H9 (cell line): Measurements from ENCODE around the gene MICA. TPM values are rescaled to one million over a fixed set of nuclear protein-coding genes. Genes with fewer than 3 reads are reported as not detected.
"Not testable (repeated sequence)": the region's sequence is repeated elsewhere in the genome, so short reads cannot be mapped to it uniquely, and the experiment has no call there.

Experiments
- DNase-seq: peaks from one replicate; pipeline ENCODE4 v3.0.0-alpha.2; 2017
- H2AFZ ChIP-seq: one replicate; pipeline ENCODE4 v1.6.1; 2013; ENCODE audit warnings: mild to moderate bottlenecking, low read length, control low read depth, moderate library complexity
- H2AK5ac ChIP-seq: 2 replicates; pipeline ENCODE4 v1.6.1; 2013; ENCODE audit warnings: low read length, control low read depth, mixed read lengths; ENCODE audit not compliant: insufficient read length
- H2BK120ac ChIP-seq: one replicate; pipeline ENCODE4 v1.6.1; 2013; ENCODE audit warnings: low read depth, mild to moderate bottlenecking, low read length, control low read depth, inconsistent platforms; ENCODE audit not compliant: poor library complexity, severe bottlenecking
- H2BK12ac ChIP-seq: 2 replicates; pipeline ENCODE4 v1.6.1; 2013; ENCODE audit warnings: low read length, control low read depth, mixed read lengths, low read depth; ENCODE audit not compliant: insufficient read length
- H2BK15ac ChIP-seq: 2 replicates; pipeline ENCODE4 v1.6.1; 2013; ENCODE audit warnings: low read depth, low read length, control low read depth
- H2BK20ac ChIP-seq: one replicate; pipeline ENCODE4 v1.6.1; 2013; ENCODE audit warnings: low read depth, mild to moderate bottlenecking, low read length, control low read depth, inconsistent platforms; ENCODE audit not compliant: poor library complexity, severe bottlenecking
- H2BK5ac ChIP-seq: 2 replicates; pipeline ENCODE4 v1.6.1; 2013; ENCODE audit warnings: low read length, control low read depth, mixed read lengths; ENCODE audit not compliant: insufficient read length
- H3K14ac ChIP-seq: 2 replicates; pipeline ENCODE4 v1.6.1; 2013; ENCODE audit warnings: low read length, control low read depth; ENCODE audit not compliant: insufficient read depth
- H3K18ac ChIP-seq: 2 replicates; pipeline ENCODE4 v1.6.1; 2013; ENCODE audit warnings: low read depth, mild to moderate bottlenecking, mixed read lengths, low read length, control low read depth; ENCODE audit not compliant: insufficient read length
- H3K23ac ChIP-seq: 2 replicates; pipeline ENCODE4 v1.6.1; 2013; ENCODE audit warnings: low read length, control low read depth, mixed read lengths, low read depth; ENCODE audit not compliant: insufficient read length
- H3K23me2 ChIP-seq: 2 replicates; pipeline ENCODE4 v1.6.1; 2013; ENCODE audit warnings: low read depth, mild to moderate bottlenecking, mixed read lengths, low read length, control low read depth; ENCODE audit not compliant: insufficient read length, poor library complexity, severe bottlenecking
- H3K27ac ChIP-seq: 2 replicates; pipeline ENCODE4 v1.5.1; 2013; ENCODE audit warnings: low read length, control low read depth, mixed read lengths, low read depth; ENCODE audit not compliant: insufficient read length
- H3K27me3 ChIP-seq: 2 replicates; pipeline ENCODE4 v1.6.1; 2013; ENCODE audit warnings: low read length, control low read depth, inconsistent platforms; ENCODE audit not compliant: insufficient read depth
- H3K4ac ChIP-seq: 2 replicates; pipeline ENCODE4 v1.6.1; 2013; ENCODE audit warnings: low read depth, mild to moderate bottlenecking, control low read depth, inconsistent platforms, low read length, moderate library complexity
- H3K4me1 ChIP-seq: 2 replicates; pipeline ENCODE4 v1.6.1; 2013; ENCODE audit warnings: low read length, control low read depth, inconsistent platforms; ENCODE audit not compliant: insufficient read depth
- H3K4me2 ChIP-seq: 2 replicates; pipeline ENCODE4 v1.6.1; 2013; ENCODE audit warnings: low read length, control low read depth, mixed read lengths; ENCODE audit not compliant: insufficient read length, insufficient read depth
- H3K56ac ChIP-seq: 2 replicates; pipeline ENCODE4 v1.6.1; 2013; ENCODE audit warnings: low read depth, mild to moderate bottlenecking, mixed read lengths, low read length, control low read depth; ENCODE audit not compliant: insufficient read length
- H3K79me1 ChIP-seq: 2 replicates; pipeline ENCODE4 v1.6.1; 2013; ENCODE audit warnings: low read depth, mild to moderate bottlenecking, moderate library complexity, low read length, control low read depth, inconsistent platforms; ENCODE audit not compliant: insufficient read depth, poor library complexity, severe bottlenecking
- H3K79me2 ChIP-seq: 2 replicates; pipeline ENCODE4 v1.6.1; 2013; ENCODE audit warnings: low read length, control low read depth, inconsistent platforms; ENCODE audit not compliant: insufficient read depth
- H3K9ac ChIP-seq: 2 replicates; pipeline ENCODE4 v1.6.1; 2013; ENCODE audit warnings: low read length, control low read depth, mixed read lengths; ENCODE audit not compliant: insufficient read length; ENCODE audit errors: extremely low read depth
- H3K9me3 ChIP-seq: one replicate; pipeline ENCODE4 v1.6.1; 2013; ENCODE audit warnings: low read depth, low read length, inconsistent platforms; ENCODE audit not compliant: control insufficient read depth
- H3T11ph ChIP-seq: one replicate; pipeline ENCODE4 v1.6.1; 2013; ENCODE audit warnings: mild to moderate bottlenecking, low read length, control low read depth, inconsistent platforms
- H4K20me1 ChIP-seq: one replicate; pipeline ENCODE4 v1.6.1; 2013; ENCODE audit not compliant: control insufficient read depth, insufficient read length, insufficient read depth
- H4K5ac ChIP-seq: 2 replicates; pipeline ENCODE4 v1.6.1; 2013; ENCODE audit warnings: low read depth, mild to moderate bottlenecking, mixed read lengths, low read length, control low read depth; ENCODE audit not compliant: insufficient read length
- H4K8ac ChIP-seq: replicated peaks from 2 replicates; pipeline ENCODE4 v1.6.1; 2013; ENCODE audit warnings: low read length, control low read depth, mixed read lengths, low read depth; ENCODE audit not compliant: insufficient read length
- H4K91ac ChIP-seq: 2 replicates; pipeline ENCODE4 v1.6.1; 2013; ENCODE audit warnings: low read depth, mild to moderate bottlenecking, moderate library complexity, mixed read lengths, low read length, control low read depth; ENCODE audit not compliant: insufficient read length
- H3K27ac Mint-ChIP-seq, 3 experiments: 2 replicates in 2 of 3; 3 replicates in 1 of 3; pipeline ENCODE4 v1.8.0; 2020 to 2021; ENCODE audit warnings: mixed read lengths in 3 of 3, mild to moderate bottlenecking in 1 of 3, moderate library complexity in 1 of 3
- H3K27me3 Mint-ChIP-seq: 2 replicates; pipeline ENCODE4 v1.8.0; 2021; ENCODE audit warnings: low read depth, mild to moderate bottlenecking, moderate library complexity, mixed read lengths
- H3K36me3 Mint-ChIP-seq, 3 experiments: 2 replicates in 2 of 3; 3 replicates in 1 of 3; pipeline ENCODE4 v1.8.0; 2020 to 2021; ENCODE audit warnings: low read depth in 3 of 3, mixed read lengths in 3 of 3; ENCODE audit not compliant: insufficient read depth in 1 of 3
- H3K4me1 Mint-ChIP-seq, 2 experiments: 2 replicates each; pipeline ENCODE4 v1.8.0; 2020; ENCODE audit warnings: mixed read lengths in 2 of 2
- H3K4me3 Mint-ChIP-seq, 2 experiments: 2 replicates in 1 of 2; 3 replicates in 1 of 2; pipeline ENCODE4 v1.8.0; 2020 to 2021; ENCODE audit warnings: mild to moderate bottlenecking in 2 of 2, mixed read lengths in 2 of 2, moderate library complexity in 1 of 2
- H3K9me3 Mint-ChIP-seq, 2 experiments: 2 replicates in 1 of 2; 3 replicates in 1 of 2; pipeline ENCODE4 v1.8.0; 2020; ENCODE audit warnings: mild to moderate bottlenecking in 2 of 2, mixed read lengths in 2 of 2, moderate library complexity in 1 of 2
- WGBS: extraction: QIAGEN DNeasy Blood & Tissue Kit; methylation state at CpG from one replicate; pipeline ENCODE4 v1.1.7; 2013; ENCODE audit warnings: missing lambda C conversion rate, low lambda C conversion rate, mixed read lengths; ENCODE audit not compliant: insufficient read length; ENCODE audit errors: extremely low coverage; 5-methylcytosine and 5-hydroxymethylcytosine counted together
- total RNA-seq: library from RNA; stranded (reverse); gene quantifications from 2 replicates; pipeline ENCODE4 v1.2.1, GENCODE V29; 2021
- TF ChIP-seq, protein P1 (sequence below): fragments of 200-600 bp; sonication (generic); conservative IDR thresholded peaks from 3 replicates; pipeline ENCODE4 v1.8.0; 2021; ENCODE audit warnings: antibody characterized with exemption, mild to moderate bottlenecking

The MICA gene
- total RNA-seq, 1 experiment from 2014 or later = 8.5 TPM

DNA sequence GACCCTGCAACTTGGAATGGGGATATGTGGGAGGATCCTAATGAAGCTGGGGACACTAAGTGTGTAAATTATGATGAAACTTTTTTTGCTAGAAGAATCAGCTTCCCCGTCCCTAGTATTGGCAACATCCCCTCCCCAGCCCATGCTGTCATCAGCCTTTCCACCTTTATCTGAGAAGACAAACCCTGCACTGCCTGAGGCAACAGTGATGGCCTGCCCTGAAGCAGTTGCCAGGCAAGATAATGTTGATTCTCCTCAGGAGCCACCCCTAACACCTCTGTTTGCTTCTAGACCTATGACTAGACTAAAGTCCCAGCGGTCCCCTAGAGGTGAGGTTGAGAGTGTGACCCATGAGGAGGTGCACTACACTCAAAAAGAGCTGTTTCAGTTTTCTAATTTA is 27.1 kb downstream of the MICA start:
- Histone ChIP-seq H3K14ac (no peak overlapping the region), H3K79me1 (no peaks in the 10 kb centered on the region), H2BK20ac (no peak overlapping the region), H3K56ac (no peak overlapping the region), H3K27me3 (no peaks in the 10 kb centered on the region), H3K4me2 (no peak overlapping the region), H3K79me2 (no peaks in the 10 kb centered on the region), H3K23me2 (no peaks in the 10 kb centered on the region), H3T11ph (no peak overlapping the region), H2BK5ac (no peak overlapping the region), H2BK15ac (no peak overlapping the region), H4K8ac (no peak overlapping the region), H2AFZ (no peak overlapping the region), H3K27ac (no peak overlapping the region), H2BK120ac (no peak overlapping the region), H3K9me3 (peaks cover 9% of the 10 kb centered on the region), H2BK12ac (no peak overlapping the region), H3K4me1 (no peaks in the 10 kb centered on the region), H4K20me1 (no peaks in the 10 kb centered on the region), H4K5ac (no peak overlapping the region), H3K4ac (no peak overlapping the region), H3K23ac (no peak overlapping the region), H3K18ac (no peak overlapping the region), H3K9ac (no peak overlapping the region), H4K91ac (no peak overlapping the region), H2AK5ac (no peak overlapping the region)
- no CpG with 5 or more reads among the region's 2 CpGs for WGBS
- TF ChIP-seq, protein P1, sequence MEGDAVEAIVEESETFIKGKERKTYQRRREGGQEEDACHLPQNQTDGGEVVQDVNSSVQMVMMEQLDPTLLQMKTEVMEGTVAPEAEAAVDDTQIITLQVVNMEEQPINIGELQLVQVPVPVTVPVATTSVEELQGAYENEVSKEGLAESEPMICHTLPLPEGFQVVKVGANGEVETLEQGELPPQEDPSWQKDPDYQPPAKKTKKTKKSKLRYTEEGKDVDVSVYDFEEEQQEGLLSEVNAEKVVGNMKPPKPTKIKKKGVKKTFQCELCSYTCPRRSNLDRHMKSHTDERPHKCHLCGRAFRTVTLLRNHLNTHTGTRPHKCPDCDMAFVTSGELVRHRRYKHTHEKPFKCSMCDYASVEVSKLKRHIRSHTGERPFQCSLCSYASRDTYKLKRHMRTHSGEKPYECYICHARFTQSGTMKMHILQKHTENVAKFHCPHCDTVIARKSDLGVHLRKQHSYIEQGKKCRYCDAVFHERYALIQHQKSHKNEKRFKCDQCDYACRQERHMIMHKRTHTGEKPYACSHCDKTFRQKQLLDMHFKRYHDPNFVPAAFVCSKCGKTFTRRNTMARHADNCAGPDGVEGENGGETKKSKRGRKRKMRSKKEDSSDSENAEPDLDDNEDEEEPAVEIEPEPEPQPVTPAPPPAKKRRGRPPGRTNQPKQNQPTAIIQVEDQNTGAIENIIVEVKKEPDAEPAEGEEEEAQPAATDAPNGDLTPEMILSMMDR = no peak
- Mint-ChIP-seq H3K27me3 (peaks cover 11% of the 10 kb centered on the region), H3K36me3 (no peaks in the 10 kb centered on the region), H3K9me3 (peaks cover 0 to 15% of the 10 kb centered on the region in 2 experiments; a peak in 3 of 5 replicates), H3K4me3 (no peak overlapping the region), H3K4me1 (no peaks in the 10 kb centered on the region), H3K27ac (no peak overlapping the region)
- no peak for DNase-seq

- Mint-ChIP-seq H3K9me3 (peaks cover 31 to 39% of the 10 kb centered on the region in 2 experiments), H3K36me3 (peaks cover 11 to 18% (median 17%) of the 10 kb centered on the region in 3 experiments), H3K27me3 (peaks cover 34% of the 10 kb centered on the region)
- not testable (repeated sequence) for H3K79me2 ChIP-seq, H3K27ac Mint-ChIP-seq, H4K91ac ChIP-seq, H3K27me3 ChIP-seq, H2BK5ac ChIP-seq, H3K18ac ChIP-seq, H3K23ac ChIP-seq, H3K23me2 ChIP-seq, H4K5ac ChIP-seq, H2BK120ac ChIP-seq, H3K9ac ChIP-seq, H2AFZ ChIP-seq, H4K8ac ChIP-seq, H2BK12ac ChIP-seq, H3K4me1 ChIP-seq, H2AK5ac ChIP-seq, H3T11ph ChIP-seq, H3K79me1 ChIP-seq, H3K4me1 Mint-ChIP-seq, H3K14ac ChIP-seq, H3K56ac ChIP-seq, H3K4me3 Mint-ChIP-seq, H4K20me1 ChIP-seq, H3K27ac ChIP-seq, H2BK20ac ChIP-seq, H3K4ac ChIP-seq, H2BK15ac ChIP-seq, DNase-seq, H3K4me2 ChIP-seq
- peaks cover 25% of the 10 kb centered on the region for H3K9me3 ChIP-seq
- WGBS = no CpG with 5 or more reads among the region's 5 CpGs
Observed at GRCh38 chr6:31435051-31435450, 31.7 kb downstream of the MICA start.
